ENCODE measurements around the gene TOPBP1.
"Not testable (repeated sequence)": the region's sequence is repeated elsewhere in the genome, so short reads cannot be mapped to it uniquely, and the experiment has no call there.

The TOPBP1 gene

DNA sequence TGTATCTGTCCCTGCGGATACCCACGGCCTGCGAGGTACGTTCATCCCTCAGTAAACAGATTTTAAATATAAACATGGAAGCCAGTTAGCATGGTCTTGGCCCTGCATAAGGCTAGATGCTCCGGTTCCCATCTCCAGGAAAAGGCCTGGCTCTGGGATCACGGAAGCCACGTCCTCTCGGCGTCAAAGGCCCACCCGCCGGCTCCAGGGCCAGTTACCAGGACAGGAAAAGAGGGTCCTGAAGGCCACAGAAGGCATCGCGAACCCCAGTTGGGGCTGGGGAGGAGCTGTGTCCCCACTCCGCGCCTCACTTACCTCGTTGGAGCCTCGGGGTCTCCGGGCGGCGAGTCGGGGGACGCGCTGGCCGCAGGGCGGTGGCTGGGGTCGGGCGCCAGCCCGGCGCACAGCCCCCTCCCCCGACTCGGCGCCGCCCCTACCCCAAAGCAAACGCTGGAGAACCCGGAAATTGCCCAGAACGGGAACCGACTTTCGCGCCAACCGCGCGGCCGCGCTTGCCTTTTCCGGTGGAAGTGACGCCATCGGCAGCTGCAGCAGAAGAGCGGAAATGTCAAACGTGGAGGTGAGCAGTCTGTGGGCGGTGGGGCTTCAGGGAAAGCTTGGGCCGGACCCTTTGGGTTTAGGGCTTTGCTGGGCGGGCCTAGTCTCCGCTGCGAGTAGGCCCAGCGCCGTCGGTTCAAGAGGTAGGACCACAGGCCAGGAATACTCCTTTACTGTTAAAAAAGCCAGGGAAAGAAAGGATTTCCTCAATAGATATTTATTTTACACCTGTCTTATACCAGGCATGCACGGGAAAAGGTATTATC lies at the start of gene TOPBP1:
Gene TOPBP1, minus strand, starts transcription at position 488 of the 824 bp plus-strand sequence. CDS start 814 bp downstream, outside the sequence.
- DNase-seq (ENCODE audit: low read depth, low spot score): no peak
- peak within 1 kb of the TSS; percentile 50 for H3K27ac ChIP-seq

DNA sequence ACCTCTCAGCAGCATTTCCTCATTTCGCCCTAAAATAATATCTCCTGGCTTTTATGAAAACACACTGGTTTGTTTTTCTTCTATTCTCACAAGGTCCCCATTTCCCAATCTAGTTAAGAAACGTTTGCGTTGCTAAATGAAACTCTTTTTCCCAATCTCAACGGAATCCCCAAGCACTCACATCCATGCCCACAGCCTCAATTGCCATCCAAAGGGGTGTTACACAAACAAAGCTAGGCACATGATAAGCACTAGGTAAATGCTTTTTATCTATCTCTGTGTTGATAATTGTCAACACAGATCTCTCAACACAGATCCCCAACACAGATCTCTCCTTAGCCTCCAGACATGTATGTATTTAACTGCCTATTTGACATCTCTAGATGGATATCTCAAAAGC lies 49.3 kb upstream of the TOPBP1 start:
- no peak overlapping the region for H3K27ac ChIP-seq
- DNase-seq (ENCODE audit: low read depth, low spot score): no peak

- H3K27ac ChIP-seq: no peak overlapping the region
- no peak for DNase-seq (ENCODE audit: low read depth, low spot score)
These were observed 47.5 kb upstream of the TOPBP1 start for GRCh38 chr3:133709139-133709750.

GRCh38 chr3:133706033-133706432 lies 44.3 kb upstream of the TOPBP1 start:
- H3K27ac ChIP-seq: no peak overlapping the region
- DNase-seq (ENCODE audit: low read depth, low spot score): no peak

DNA sequence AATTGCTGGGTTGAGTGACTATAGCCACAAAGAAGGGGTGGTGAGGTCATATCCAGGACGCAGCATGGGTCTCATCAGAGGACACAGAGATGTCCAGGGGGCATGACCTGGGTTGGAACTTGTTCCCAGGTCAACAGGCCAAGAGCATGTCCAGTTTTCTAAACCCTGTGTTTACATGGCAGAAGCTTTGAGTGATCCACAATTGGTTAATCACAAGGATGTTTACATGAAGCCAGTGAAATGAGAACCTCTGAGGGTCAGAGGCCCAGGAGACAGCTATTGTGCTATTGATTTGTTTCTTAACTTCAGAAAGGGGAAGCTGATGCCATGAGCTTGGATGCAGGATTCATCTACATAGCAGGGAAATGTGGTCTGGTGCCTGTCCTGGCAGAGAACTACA lies 42.2 kb upstream of the TOPBP1 start:
- H3K27ac ChIP-seq: no peak overlapping the region
- DNase-seq (ENCODE audit: low read depth, low spot score): no peak

DNA sequence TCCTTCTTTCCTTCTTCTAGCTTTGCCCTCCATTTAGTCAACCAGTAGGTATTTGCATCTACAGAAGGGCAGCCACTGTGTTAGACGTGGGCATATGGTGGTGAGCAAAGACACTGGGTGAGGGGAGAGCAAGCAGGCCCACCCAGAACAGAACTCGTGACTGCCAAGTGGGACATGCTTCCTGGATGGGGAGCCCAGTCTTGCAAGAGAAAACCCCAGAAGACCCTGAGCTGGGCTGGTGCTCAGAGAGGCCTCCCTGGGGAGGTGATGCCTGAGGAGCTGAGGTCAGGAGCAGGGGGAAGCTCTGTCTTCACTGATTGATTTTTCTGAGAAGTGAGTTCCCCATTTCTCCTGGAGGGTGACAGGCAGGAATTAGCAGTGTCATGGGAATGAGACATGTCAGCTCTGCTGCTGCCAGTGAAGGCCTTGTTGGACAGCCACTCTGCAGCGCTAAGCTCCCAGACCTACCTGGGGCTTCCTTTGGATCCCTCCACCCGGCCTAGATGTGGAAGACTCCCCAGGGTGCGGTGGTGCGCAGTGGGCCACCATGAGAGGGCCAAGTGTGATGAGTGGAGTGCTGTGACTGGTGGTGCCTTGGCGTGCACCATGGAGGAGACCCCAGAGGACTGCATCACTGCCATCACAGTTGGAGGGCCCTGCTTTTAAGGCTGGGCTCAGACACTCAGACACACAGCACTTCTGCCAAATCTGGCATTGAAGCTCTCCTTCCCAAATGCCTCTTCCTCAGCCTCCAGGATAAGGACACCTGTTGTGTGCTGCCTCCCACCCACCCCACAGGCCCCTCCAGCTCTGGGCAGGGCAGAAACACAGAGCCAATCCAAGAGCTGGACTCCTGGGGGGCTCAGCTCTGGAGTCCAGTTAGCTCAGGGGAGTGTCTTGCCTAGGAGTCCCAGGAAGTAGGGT lies 40.0 kb upstream of the TOPBP1 start:
- no peak overlapping the region for H3K27ac ChIP-seq
- DNase-seq (ENCODE audit: low read depth, low spot score): no peak

GRCh38 chr3:133700351-133700750 lies 38.6 kb upstream of the TOPBP1 start:
- DNase-seq (ENCODE audit: low read depth, low spot score): no peak
- no peak overlapping the region for H3K27ac ChIP-seq

DNA sequence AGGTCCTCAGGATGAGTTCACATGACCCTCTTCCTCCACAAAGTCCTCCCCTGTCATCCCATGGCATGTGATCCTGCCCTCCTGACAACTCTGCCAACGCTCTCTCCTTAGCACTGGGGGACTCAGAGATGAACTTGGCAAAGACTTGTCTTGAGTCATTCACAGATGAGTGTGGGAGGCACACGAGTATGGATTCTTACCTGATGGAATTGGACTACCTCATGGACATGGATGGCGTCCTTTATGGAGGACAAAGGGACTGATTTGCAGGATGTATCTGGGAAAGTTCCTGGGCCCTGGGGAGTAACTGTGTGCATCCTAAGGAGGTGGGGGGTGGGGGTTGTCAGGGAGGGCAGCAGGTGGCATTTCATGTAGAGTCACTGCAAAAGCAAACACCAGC lies 38.2 kb upstream of the TOPBP1 start:
- DNase-seq (ENCODE audit: low read depth, low spot score): no peak
- no peak overlapping the region for H3K27ac ChIP-seq

DNA sequence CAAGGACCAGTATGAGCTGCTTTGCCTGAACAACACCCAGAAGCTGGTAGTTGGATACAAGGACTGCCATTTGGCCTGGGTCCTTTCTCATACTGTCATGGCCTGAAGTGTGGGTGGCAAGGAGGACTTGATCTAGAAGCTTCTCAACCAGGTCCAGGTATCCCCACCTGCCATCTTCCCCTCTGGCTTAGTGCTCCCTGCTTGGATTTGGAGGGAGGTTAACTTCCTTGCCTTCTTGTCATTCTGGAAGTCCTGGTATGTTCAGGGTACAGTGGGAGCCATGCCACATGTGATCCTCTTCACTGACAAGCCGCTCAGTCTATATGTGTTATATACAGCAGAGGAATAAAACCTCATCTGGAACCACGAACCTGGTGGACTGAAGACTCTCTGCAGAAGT lies 37.7 kb upstream of the TOPBP1 start:
- DNase-seq (ENCODE audit: low read depth, low spot score): no peak
- no peak overlapping the region for H3K27ac ChIP-seq

GRCh38 chr3:133697960-133698359 lies 36.2 kb upstream of the TOPBP1 start:
- no peak for DNase-seq (ENCODE audit: low read depth, low spot score)
- H3K27ac ChIP-seq: no peak overlapping the region

- no peak overlapping the region for H3K27ac ChIP-seq
- DNase-seq (ENCODE audit: low read depth, low spot score): no peak
These were observed 33.9 kb upstream of the TOPBP1 start for GRCh38 chr3:133695560-133696171.

GRCh38 chr3:133694288-133695268 lies 32.8 kb upstream of the TOPBP1 start:
- DNase-seq (ENCODE audit: low read depth, low spot score): no peak

GRCh38 chr3:133693821-133694220 lies 32.1 kb upstream of the TOPBP1 start:
- no peak overlapping the region for H3K27ac ChIP-seq
- DNase-seq (ENCODE audit: low read depth, low spot score): no peak

More at GRCh38 chr3:133694288-133695268, 32.8 kb upstream of the TOPBP1 start:
- H3K27ac ChIP-seq: no peak overlapping the region

DNA sequence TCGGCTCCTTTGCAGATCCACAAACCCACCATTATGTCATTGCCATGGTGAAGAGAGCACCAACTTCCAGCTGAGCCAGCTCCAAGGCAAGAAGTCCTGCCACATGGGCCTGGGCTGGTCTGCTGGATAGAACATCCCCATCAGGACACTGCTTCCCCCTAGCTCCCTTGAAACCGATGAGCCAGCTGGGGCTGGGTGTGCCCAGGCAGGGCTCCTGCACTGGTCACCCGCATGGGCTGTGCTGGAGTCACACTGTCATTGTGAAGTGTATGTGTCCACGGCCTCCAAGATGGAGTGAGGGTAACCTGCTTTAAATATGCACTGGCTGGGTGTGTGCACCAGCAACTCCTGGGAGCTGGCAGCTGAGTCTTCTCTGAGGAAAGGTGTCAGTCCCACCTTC lies 31.0 kb upstream of the TOPBP1 start:
- DNase-seq (ENCODE audit: low read depth, low spot score): no peak
- no peak overlapping the region for H3K27ac ChIP-seq

- DNase-seq (ENCODE audit: low read depth, low spot score): no peak
- H3K27ac ChIP-seq: no peak overlapping the region
These were observed 29.7 kb upstream of the TOPBP1 start for GRCh38 chr3:133691273-133692107.

- H3K27ac ChIP-seq; DNase-seq (ENCODE audit: low read depth, low spot score): not testable (repeated sequence)
These were observed 16.3 kb upstream of the TOPBP1 start for GRCh38 chr3:133677993-133678392.

GRCh38 chr3:133676336-133677118 lies 14.8 kb upstream of the TOPBP1 start:
- no peak overlapping the region for H3K27ac ChIP-seq
- DNase-seq (ENCODE audit: low read depth, low spot score): no peak
